CD4-positive, alpha-beta T cell treated with Interleukin-4 for 1 hour (primary cell): ENCODE data around the gene NDUFA13.

Experiments
- DNase-seq, 2 donors: peaks; one replicate each; pipeline ENCODE4 v3.0.0-alpha.2; 2020 to 2022

The NDUFA13 gene

DNA sequence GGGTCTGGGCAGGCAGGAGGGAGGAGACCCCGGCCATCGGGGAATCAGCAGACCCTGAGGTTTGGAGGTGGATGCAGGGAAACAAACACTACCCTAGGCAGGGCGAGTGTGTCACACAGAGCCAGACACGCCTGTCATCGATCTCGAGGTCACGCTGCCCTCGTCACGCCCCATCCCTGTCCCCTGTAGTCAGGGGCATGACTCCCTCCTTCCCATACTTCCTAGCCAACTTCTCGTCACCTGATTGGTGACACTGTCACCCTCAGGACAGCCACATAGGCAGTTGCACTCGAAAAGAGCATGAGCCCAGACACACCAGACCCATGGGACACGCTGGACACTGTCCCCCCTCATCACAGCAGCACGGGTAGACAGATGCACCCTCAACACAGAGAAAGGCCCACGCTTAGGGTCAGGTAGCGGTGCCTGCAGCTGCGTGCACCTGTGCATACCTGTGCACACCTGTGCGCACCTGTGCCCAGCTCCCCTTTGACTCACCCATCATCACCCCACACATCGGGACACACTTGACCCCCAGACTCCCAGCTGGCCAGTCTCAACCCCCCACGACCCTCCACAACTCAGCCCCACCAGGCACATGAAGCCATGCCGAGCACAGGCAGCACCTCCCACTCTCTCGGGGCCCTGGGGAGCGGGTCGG is 33.9 kb downstream of the NDUFA13 start:
- DNase-seq: no peak

DNA sequence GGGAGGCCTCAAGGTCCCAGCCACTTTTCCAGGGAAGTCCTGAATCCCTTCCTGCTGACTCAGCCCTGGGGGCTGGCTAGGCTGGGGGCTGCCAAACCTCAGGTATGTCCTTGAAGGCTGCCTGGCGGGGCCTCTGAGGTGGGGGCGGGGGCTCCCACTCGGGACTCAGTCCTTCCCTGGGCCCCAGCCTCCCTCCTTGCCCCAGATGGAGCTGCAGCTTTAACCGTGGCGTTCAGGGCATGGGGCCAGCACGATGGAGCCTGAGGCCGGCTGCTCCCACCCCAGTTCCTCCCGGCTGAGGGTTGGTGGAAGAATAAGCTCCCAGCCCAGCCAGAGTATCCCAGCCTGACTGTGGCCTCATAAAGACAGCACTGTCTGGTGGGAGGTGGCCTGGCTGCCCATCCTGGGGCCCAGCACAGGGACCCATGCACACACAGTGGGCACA is 34.5 kb downstream of the NDUFA13 start:
- no peak for DNase-seq

DNA sequence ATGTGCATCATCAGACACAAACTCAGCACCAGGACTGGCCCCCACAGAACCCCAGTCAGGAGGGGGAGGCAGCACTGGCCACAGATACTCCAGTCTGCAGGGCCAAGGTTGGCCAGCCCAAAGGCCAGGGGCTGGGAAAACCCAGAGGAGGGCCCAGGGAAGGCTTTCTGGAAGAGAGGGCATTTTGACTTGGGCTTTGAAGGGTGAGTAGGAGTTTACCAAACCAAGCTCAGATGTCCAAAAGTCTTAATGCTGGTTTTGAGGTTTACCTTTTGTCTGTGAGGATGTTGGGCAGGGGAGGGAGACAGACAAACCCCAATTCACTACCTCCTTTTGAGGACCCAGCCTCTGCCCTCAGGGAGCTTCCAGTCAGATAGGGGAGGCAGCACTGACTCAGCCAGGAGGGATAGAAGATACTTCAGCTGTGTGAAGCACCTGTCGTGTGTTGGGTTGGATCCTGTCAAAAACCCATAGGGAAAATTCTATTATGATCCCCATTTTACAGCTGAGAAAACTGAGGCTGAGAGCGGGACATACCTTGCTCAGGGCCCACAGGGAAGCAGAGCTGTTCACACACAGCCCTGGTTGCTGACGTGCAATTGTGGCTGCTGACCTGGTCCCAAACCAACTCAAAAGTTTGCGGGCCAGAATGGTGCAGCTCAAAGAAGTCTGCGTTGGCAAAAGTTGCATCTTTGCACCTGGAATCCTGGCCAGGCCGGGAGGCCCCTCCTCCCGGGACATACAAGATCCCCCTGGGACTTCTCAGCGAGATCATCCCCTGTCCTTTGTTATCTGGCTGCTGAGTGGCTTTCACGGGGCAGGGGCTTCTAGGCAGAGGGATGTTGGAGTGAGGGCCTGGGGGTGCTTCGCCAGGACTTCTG is 35.2 kb downstream of the NDUFA13 start:
- DNase-seq: no peak

DNA sequence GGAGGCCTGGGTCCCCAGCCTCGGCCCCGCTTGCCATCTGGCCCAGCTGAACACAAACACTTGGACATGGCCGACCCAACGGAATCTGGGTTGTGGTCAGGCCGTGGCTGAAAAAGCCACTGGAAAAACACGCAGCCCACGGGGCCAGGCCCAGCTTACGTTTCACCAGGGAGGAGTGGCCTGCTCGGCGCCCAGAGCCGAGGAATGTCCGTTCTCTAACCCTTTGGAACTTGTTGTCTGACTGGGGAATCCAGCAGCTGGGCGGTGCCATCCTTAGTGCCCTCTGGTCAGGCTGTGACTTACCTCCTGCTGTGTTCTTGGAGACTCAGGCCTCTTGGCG is 35.8 kb downstream of the NDUFA13 start:
- DNase-seq: no peak

DNA sequence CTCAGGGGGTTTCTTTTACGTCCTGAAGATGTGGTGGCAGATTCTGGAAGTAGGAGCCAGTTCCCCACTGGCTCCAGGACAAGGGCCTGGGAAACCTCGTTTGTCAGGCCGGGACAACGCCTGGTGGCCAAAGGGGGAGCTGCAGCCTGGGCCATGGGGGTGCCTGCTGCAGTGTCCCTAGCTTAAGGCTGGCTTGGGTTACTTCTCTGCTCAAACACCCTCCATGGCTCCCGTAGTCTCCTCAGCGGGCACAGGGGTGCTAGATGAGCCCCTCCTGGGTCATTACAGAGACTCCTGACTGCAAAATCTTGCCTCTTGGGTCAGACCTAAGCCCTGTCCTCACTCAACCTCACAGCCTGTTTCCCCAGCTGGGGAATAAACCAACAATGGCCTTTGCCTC is 36.8 kb downstream of the NDUFA13 start:
- DNase-seq: no peak

DNA sequence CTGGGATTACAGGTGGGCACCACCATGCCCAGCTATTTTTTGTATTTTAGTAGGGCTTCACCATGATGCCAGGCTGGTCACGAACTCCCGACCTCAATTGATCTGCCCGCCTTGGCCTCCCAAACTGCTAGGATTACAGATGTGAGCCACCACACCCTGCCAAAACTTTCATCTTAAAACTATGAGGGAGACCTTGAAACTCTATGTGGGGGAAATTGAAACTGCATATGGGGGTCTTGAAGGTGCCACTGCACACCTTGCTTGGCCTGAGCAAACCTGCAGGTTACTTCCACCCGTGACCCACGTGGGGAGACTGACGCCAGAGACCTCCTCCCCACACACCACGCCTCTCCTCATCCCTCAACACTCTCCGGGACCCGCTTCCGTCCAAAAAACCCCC is 37.6 kb downstream of the NDUFA13 start:
- no peak for DNase-seq

DNA sequence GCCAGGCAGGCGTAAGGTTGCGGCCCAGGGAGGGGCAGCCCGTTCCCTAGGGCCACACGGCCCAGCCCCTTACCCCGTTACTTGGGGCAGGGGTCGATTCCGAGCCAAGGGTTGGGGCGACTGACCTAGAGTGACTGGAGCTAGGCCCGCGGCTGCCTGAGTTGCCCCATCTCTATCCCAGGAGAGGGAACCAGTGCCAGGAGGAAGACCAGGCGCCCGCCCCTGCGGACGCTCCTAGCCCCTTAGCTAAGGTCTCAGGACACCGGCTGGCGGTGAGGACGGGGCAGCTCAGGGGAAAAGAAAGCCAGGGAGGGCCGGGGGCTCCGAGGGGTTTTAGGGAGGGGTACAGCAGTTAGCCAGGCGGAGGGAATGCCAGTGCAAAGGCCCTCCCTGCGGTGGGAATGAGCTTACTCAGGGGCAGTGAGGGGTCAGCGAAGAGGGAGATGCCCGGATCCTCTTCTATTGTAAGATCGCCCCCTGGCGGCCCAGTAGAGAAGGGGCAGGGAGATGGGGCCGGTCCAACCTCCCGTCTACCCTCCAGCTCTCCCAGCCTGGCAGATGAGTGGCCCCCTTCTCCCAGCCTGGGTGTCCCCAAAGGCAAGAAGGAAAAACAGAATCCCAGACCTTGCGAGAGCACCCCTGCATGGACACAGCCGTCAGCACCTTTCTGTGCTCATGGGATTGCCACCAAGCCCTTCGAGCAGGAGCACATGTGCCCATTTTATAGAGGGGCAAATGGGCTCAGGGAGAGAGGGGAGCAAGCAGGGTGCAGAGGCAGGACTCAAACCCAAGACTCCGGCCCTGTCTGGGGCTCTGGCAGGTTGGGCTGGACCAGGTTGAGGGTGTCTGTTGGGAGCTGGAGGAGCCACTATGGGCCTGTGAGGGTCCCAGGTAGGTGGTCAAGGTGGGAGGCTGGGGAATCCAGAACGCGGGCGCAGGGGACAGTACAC is 38.3 kb downstream of the NDUFA13 start:
- DNase-seq: peak; percentile 51 to 58

DNA sequence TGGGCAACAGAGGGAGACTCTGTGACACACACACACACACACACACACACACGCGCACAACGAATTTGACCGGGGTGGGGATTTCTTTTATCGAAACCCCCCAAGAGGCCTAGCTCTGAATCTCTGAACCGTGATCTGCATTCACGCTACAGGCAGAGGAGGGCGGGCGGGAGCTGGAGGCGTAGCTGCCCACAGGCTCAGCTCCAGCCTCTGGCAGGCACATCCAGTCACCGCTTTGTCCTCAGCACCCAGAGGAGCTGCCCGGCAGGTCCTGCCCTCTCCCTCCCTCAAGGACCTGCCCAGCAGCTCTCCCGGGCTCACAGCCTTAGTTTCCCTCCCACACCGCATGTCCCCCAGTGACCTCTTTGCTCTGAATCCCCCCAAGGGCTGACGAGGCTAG is 42.0 kb downstream of the NDUFA13 start:
- no peak for DNase-seq

DNA sequence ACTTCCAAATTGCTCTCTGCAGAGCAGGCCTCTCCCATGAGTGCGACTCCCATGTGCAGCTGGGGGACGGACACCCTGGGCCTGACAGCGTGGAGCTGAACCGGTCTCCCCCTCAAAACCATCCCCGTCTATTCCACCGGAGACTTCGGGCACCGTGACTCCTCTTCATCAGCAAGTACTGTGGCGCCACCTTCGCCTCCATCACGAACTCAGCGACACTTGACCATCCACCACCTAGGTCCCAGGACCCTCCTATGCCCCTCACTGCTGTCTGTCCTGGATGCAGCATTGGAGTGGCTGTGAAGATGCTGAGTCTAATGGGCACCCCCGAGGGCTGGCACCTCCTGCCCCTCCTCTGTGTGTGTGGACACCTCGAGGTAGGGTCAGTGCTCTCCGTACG is 42.6 kb downstream of the NDUFA13 start:
- no peak for DNase-seq

DNA sequence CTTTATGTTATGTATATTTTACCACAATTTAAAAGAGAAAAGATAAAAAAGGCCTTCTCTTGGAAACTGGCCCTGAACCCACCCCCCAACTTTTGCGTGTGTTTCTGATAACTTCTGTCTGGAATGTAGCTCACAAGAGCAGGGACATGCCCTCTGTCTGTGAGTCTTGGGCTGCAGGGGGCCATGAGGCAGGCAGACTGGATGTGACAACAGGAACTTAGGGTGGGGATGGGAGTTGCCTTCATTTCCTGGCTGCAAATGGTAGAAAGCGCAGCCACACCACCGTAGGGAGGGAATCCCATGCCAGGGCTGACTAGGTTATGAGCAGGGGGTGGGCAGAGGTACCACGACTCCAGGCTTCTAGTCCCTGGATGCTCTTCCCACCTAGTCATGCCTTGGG is 43.9 kb downstream of the NDUFA13 start:
- no peak for DNase-seq

DNA sequence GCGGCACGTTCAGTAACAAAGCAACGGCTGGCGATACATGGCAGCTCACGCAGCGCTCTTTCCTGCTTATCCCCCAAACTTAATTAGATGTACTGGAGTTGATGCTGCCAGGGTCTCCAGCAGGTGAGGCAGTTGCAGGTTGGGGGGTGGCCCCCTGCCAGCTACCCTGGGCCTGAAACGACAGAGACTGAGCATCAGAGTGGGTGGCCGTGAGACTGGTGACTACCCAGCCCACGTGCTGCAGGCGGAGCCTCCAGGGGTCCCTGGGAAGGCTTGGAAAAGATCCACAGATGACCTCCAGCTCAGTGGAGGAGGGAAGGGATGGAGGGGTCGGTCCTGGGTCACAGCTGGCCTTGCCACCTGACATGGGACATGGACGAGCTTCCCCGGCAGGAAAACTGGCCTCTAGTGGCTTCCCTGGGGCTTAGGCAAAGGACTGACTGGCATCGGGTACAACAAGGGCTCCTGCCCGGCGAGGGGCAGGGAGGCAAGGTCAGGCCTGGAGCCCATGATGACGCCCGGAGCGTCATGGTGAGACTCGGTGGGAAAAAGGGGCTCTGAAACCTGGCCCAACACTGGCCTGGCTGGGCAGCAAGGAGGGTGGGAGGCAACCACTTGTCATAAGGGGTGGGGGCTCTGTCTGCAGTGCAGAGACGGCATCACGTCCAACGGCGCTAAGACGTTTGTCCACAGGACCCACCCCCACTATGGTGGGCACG is 46.1 kb downstream of the NDUFA13 start:
- no peak for DNase-seq

DNA sequence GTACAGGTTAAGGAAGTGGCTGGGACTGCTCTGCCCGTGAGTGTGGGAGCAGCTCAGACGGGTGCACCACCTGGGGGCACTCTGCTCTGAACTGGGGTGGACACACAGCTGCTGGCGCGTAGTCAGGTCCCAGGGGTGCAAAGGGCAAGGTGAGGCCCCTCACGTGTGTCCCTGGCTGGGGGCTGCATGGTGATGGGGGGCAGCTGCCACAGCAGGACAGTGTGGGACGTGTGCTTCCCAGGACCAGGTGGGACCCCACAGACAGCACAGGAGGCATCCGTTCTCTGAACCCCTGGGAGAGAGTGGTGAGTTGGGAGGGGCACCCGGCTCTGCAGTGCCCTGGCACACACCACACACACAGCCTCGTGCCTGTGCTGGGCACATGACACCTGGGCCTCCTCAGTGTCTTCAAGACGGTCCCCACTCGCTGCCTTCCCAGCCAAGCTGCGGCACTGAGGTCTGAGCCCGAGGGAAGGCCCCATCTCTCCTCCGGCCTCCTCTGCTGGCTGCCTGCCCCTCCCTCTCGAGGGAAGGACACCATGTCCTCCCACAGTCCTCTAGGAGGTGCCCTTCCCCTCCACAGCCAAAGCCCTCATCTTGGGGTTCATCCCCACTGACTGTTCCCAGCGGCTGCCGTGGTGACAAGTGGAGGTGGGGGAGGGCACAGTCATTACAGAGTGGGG is 46.8 kb downstream of the NDUFA13 start:
- peak; percentile 49 to 58 for DNase-seq

DNA sequence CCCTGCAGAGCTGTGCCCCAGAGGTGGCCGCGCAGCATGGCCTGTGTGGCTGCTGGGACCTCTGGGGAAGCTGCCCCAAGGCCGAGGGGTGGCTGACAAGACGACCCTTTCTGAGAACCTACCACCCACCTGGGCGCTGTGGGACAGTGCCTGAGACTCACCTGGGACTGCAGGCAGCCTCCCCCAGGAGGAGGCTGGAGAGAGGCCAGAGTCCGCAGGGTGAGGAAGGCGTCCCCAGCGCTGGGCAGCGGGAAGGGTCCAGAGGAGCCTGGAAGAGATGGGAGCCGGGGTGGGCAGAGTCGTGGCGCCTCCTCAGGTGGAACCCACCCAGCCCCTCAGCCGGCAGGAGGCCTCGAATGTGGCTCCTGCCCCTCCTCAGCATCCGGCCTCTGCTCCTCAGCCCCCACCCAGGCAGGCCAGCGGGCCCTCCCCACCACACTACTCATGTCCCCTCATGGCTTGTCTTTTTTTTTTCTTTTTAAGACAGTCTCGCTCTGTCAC is 47.4 kb downstream of the NDUFA13 start:
- no peak for DNase-seq

DNA sequence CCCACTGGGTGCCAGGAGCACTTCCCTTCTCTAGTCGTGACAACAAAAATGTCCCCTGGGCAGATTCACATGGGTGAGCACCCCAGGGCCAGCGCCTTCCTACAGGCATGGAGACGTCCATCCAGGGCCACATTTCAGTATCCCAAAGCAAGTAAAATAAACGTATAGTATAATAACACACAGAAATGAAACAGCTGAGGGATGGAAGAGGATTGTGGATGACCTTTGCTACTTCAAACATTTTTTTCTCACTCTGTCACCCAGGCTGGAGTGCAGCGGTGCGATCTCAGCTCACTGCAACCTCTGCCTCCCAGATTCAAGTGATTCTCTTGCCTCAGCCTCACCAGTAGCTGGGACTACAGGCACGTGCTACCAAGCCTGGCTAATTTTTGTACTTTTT is 50.3 kb downstream of the NDUFA13 start:
- DNase-seq: no peak

DNA sequence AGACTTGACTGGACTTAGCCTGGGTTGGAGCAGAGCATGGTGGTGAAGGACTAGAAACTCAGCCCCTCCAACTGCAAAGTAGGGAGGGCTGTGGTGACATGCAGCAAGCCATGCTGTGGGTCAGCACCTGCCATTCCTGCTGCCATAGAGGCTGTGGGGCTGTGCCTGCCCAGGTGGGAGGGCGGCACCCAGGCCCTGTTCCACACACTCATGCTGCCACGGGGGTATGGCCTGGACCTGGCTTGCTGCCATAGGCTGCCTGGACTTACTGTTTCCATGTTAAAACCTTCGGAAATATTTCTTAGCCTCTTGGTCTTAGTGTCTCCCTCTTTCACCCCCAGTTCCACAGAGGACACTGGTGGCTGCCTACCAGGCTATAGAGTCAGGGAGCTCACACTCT is 51.4 kb downstream of the NDUFA13 start:
- no peak for DNase-seq

DNA sequence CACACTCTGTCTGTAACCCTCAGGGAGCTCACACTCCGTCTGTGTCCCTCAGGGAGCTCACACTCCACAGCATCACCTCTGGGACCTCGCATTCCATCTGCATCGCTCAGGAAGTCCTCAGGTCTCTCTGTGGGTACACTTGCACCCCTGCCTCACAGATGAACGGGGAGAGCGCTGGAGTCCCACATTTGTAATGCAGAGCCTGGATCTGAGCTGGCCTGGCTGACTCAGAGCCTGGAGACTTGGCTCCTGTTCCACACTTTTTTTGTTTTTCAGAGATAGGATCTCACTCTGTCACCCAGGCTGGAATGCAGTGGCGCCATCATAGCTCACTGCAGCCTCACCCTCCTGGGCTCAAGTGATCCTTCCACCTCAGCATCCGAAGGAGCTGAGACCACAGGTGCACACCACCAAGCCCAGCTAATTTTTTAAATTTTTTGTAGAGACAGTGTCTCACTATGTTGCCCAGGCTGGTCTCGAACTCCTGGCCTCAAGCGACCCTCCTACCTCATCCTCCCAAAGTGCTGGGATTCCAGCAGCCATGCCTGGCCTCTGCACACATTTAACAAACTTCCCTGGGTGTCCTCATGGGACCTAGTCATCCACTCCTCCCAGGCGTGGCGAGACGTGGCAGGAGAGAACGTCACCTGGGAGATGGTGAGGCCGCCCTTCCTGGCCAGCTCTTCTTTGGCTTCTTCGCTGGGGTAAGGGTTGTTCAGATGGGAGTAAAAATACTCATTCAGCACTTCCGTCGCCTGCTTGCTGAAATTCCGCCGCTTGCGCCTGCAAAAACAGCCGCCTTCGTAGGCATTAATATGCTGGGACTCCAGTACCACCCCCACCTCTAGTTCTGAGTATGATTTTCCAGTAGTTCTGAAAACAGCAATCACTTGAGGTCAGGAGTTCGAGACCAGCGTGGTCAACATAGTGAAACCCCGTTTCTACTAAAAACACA is 53.1 kb downstream of the NDUFA13 start:
- no peak for DNase-seq

DNA sequence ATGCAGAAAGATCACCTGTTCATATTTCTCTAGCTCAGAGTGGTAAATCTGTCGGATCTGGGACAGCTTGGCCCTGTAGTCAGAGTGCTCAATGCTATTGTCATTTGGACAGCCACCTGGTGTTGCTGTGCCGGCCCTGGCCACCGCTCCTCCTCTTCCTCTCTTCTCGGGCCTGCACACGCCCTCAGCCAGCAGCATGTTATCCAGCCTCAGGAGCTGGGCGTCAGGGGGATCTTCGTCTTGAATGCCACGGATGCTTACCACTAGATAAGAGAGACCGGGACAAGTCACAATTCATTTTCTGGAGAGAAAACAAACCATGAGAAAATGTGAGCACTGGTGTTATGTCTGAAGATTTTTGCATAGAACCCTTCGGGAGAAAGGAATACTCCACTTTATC is 54.5 kb downstream of the NDUFA13 start:
- no peak for DNase-seq

DNA sequence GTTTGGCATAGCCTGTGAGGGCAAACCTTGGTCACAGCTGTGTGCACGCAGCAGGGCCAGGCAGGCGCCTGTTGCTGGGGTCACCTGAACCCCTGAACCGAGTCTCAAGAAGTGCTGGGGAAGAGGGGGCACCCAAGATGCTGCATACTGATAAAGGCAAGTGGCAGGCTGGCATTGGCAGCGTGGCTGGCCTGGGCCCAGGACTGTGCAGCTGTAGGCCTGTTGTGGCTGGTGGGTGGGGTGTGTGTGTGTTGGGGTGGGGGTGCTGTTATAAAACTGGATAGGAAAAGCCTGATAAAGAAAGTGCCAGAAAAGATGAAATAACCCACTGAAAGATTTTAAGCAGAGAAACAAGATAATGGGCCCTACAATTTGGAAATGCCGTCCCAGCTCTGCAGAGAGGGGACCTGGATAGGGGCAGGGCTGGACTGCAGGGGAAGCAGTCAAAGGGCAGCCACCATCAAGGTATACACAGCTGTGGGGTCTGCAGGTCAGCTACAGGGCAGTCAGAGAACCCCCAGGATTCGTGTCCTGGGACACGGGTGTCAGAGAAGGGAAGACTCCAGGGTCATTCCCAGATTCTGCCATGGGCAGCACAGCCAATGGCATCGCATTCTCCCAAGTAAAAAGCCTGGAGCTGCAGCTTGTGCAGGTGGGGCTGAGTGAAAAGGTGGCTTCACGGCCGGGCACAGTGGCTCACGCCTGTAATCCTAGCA is 55.2 kb downstream of the NDUFA13 start:
- DNase-seq: no peak

DNA sequence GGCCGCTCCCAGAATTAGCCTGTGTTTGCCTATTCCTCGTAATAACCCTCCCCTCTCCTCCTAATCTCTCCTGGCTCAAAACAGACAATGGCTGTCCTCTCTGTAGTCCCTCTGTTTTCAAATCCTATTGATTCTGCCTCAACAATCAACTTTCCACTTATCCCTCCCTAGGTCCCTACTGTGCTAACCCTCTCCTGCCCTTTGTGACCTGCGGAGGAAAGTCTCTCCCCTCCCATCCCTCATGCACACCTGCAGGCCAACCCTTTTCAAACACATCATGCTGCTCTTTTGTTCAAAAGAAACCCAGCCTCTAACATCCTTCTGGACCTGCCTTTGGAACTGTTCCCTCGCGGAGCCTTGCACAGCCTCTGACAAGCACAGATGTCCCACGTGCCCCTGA is 59.4 kb downstream of the NDUFA13 start:
- no peak for DNase-seq
